Neural cell (in vitro differentiated cells): ENCODE data around the gene C16orf86.

Experiments
- CTCF ChIP-seq: fragments of 450-650 bp; IDR thresholded peaks from 2 replicates; pipeline ENCODE4 v1.5.1; 2014; ENCODE audit warnings: antibody characterized with exemption, mild to moderate bottlenecking, moderate library complexity; ENCODE audit not compliant: poor library complexity, severe bottlenecking
- EZH2 ChIP-seq: fragments of 200-600, 300-800 bp; shearing (Covaris generic), sonication (generic); IDR thresholded peaks from 2 replicates; pipeline ENCODE4 v1.6.1; 2014; ENCODE audit warnings: antibody characterized with exemption, low read length, borderline replicate concordance, mild to moderate bottlenecking; ENCODE audit not compliant: insufficient read depth, poor library complexity, severe bottlenecking
- TAF1 ChIP-seq: IDR thresholded peaks from 2 replicates; pipeline ENCODE4 v1.6.1; 2012; ENCODE audit warnings: low read depth

GRCh38 chr16:67707790-67708189 lies 41.2 kb downstream of the C16orf86 start:
- TF ChIP-seq TAF1: no peak
- no peak for TF ChIP-seq CTCF
- TF ChIP-seq EZH2: no peak
